RWPE2 (cell line): ENCODE measurements around the gene SOCS6.

Experiments used
- ATAC-seq: fragments of 200-7000 bp; cut with Tn5 transposase; 3 replicates; pipeline ENCODE4 v1.9.1; 2021; ENCODE audit warnings: low read depth
- DNase-seq: peaks from one replicate; pipeline ENCODE4 v3.0.0-alpha.2; 2020; ENCODE audit warnings: low spot score
- H3K27ac ChIP-seq: fragments of 450-650 bp; 2 replicates; pipeline ENCODE4 v1.5.1; 2017; ENCODE audit warnings: mild to moderate bottlenecking; ENCODE audit not compliant: poor library complexity, severe bottlenecking
- H3K27me3 ChIP-seq: fragments of 250-450 bp; sonication (Bioruptor Pico); 2 replicates; pipeline ENCODE4 v1.5.1; 2021; ENCODE audit warnings: mild to moderate bottlenecking, moderate library complexity; ENCODE audit not compliant: insufficient read depth, poor library complexity, severe bottlenecking
- H3K36me3 ChIP-seq: fragments of 250-450 bp; sonication (Bioruptor Pico); 2 replicates; pipeline ENCODE4 v1.5.1; 2020; ENCODE audit warnings: low read depth, mild to moderate bottlenecking, moderate library complexity
- H3K4me1 ChIP-seq: fragments of 250-450 bp; sonication (Bioruptor Pico); 2 replicates; pipeline ENCODE4 v1.5.1; 2021; ENCODE audit warnings: mild to moderate bottlenecking, moderate library complexity; ENCODE audit not compliant: insufficient read depth, poor library complexity, severe bottlenecking
- H3K4me3 ChIP-seq: fragments of 250-450 bp; sonication (Bioruptor Pico); 2 replicates; pipeline ENCODE4 v1.5.1; 2021; ENCODE audit warnings: mild to moderate bottlenecking, moderate library complexity; ENCODE audit not compliant: severe bottlenecking
- H3K9me3 ChIP-seq: fragments of 250-450 bp; sonication (Bioruptor Pico); 2 replicates; pipeline ENCODE4 v1.5.1; 2021; ENCODE audit warnings: mild to moderate bottlenecking, moderate library complexity; ENCODE audit not compliant: severe bottlenecking
- TF ChIP-seq, protein P1 (sequence below): fragments of 450-650 bp; IDR thresholded peaks from one replicate; pipeline ENCODE4 v1.5.1; 2017; ENCODE audit warnings: mild to moderate bottlenecking, moderate library complexity; ENCODE audit not compliant: poor library complexity, severe bottlenecking

SOCS6 gene

DNA sequence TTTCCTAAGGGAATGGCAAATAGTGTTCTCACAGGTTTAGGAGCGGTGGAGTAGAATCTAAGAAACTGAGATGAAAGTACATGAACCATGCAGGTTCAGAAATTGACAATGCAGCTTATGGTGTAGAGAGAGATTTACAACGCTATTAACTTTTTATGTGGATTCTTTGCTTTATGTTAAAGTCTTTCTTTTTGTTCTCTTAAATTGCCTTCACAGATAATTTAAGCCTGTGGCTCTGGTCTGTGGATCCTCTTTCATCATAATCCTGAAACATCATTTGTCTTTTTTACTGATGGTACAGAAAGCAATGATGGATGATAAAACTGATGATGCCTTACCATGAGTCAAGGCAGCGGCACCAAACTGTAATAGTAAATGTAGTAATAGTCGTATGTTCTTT, 30.3 kb downstream of the SOCS6 start:
- Histone ChIP-seq H3K9me3 (no peaks in the 10 kb centered on the region), H3K27me3 (no peaks in the 10 kb centered on the region), H3K4me3 (no peak overlapping the region), H3K4me1 (peaks cover 13% of the 10 kb centered on the region), H3K27ac (no peak overlapping the region), H3K36me3 (peaks cover 9% of the 10 kb centered on the region; the same call in 1 of the 2 replicates)
- DNase-seq = no peak
- ATAC-seq = no peak
- TF ChIP-seq, protein P1, sequence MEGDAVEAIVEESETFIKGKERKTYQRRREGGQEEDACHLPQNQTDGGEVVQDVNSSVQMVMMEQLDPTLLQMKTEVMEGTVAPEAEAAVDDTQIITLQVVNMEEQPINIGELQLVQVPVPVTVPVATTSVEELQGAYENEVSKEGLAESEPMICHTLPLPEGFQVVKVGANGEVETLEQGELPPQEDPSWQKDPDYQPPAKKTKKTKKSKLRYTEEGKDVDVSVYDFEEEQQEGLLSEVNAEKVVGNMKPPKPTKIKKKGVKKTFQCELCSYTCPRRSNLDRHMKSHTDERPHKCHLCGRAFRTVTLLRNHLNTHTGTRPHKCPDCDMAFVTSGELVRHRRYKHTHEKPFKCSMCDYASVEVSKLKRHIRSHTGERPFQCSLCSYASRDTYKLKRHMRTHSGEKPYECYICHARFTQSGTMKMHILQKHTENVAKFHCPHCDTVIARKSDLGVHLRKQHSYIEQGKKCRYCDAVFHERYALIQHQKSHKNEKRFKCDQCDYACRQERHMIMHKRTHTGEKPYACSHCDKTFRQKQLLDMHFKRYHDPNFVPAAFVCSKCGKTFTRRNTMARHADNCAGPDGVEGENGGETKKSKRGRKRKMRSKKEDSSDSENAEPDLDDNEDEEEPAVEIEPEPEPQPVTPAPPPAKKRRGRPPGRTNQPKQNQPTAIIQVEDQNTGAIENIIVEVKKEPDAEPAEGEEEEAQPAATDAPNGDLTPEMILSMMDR = no peak

DNA sequence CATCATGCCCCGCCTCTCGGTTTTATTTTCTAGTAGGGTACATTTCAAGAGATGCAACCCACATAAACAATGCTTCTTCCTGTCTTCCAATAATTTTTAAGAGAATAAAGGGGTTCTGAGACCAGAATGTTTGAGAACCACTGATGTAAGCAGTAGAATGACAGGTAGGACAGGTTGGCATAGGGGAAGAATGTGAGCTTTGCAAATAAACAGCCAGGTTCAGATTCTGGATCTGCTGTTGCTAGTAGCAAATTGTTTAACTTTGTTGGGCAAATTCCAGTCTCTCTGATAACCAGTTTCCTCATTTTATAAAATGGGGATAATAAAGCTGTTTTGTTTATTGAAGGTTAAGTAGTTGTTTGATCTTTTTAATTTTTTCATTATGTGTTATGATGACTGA, 32.8 kb downstream of the SOCS6 start:
- TF ChIP-seq, protein P1 = no peak
- no peak for DNase-seq
- H3K4me1 ChIP-seq = peaks cover 7% of the 10 kb centered on the region
- no peak overlapping the region for H3K27ac ChIP-seq
- H3K27me3 ChIP-seq = no peaks in the 10 kb centered on the region
- H3K4me3 ChIP-seq = no peak overlapping the region
- ATAC-seq = no peak
- H3K36me3 ChIP-seq = peaks cover 20% of the 10 kb centered on the region
- no peaks in the 10 kb centered on the region for H3K9me3 ChIP-seq

DNA sequence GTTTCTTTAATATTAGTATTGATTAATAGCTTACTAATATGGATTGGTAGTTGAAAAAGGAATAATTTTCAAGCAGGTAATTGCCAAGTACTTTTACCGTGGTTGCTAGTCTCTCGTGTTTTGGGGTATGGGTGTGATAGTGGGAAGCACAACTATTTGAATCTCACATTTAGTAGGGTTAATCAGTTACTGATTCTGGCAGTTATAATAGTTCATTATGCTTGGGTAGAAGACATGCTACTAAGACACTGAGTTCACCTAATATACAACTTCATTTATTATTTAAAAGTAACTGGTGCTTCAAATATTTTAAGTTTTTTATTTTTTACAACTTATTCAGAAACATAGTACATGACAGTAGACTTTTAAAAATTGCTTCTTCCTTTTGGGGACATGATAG, 33.5 kb downstream of the SOCS6 start:
- no peak overlapping the region for H3K4me3 ChIP-seq
- H3K27me3 ChIP-seq = no peaks in the 10 kb centered on the region
- H3K27ac ChIP-seq = peak overlapping the region; percentile 11
- H3K36me3 ChIP-seq = peaks cover 28% of the 10 kb centered on the region
- TF ChIP-seq, protein P1 = no peak
- H3K4me1 ChIP-seq = peaks cover 7% of the 10 kb centered on the region
- ATAC-seq (no peak), DNase-seq (no peak)
- no peaks in the 10 kb centered on the region for H3K9me3 ChIP-seq

DNA sequence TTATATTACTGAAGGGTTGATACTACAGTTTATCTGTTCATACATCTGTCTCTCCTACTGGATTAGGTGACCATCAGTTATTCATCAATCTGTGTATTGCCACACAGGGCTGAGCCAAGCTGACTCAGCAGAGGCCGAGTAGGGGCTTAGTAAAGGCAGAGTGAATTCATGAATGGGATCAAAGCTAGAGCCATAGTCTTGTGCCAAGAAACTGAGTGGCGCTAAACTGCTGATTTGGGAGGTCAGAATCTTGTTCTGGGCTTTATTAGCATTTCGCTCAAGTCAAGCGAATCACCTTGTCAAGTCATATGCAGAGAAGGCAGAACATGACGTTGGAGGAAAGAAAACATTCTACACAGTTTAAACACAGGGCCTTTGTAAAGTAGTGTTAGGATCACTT, 34.1 kb downstream of the SOCS6 start:
- TF ChIP-seq, protein P1 = no peak
- H3K9me3 ChIP-seq = no peaks in the 10 kb centered on the region
- peak overlapping the region; percentile 11 for H3K27ac ChIP-seq
- H3K4me1 ChIP-seq = peaks cover 7% of the 10 kb centered on the region
- H3K4me3 ChIP-seq = no peak overlapping the region
- DNase-seq = no peak
- peak; percentile 78 for ATAC-seq
- no peaks in the 10 kb centered on the region for H3K27me3 ChIP-seq
- H3K36me3 ChIP-seq = peaks cover 28% of the 10 kb centered on the region

DNA sequence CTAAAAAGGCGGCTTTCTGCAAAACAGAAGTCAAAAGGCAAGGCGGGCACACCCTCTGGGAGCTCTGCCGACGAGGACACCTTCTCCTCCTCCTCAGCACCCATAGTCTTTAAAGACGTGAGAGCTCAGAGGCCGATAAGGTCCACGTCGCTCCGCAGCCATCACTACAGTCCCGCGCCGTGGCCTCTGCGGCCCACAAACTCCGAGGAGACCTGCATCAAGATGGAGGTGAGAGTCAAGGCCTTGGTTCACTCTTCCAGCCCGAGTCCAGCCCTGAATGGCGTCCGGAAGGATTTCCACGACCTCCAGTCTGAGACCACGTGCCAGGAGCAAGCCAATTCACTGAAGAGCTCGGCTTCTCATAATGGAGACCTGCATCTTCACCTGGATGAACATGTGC, 36.1 kb downstream of the SOCS6 start:
- TF ChIP-seq, protein P1 = no peak
- DNase-seq = no peak
- Histone ChIP-seq H3K27me3 (no peaks in the 10 kb centered on the region), H3K27ac (no peak overlapping the region), H3K36me3 (peaks cover 24% of the 10 kb centered on the region), H3K9me3 (no peaks in the 10 kb centered on the region), H3K4me3 (no peak overlapping the region), H3K4me1 (peaks cover 12% of the 10 kb centered on the region)
- ATAC-seq = no peak
